ENCODE data around the gene FAM162A.

GRCh38 chr3:122390665-122391064 lies 6.7 kb downstream of the FAM162A start:
- TF ChIP-seq, protein P1, sequence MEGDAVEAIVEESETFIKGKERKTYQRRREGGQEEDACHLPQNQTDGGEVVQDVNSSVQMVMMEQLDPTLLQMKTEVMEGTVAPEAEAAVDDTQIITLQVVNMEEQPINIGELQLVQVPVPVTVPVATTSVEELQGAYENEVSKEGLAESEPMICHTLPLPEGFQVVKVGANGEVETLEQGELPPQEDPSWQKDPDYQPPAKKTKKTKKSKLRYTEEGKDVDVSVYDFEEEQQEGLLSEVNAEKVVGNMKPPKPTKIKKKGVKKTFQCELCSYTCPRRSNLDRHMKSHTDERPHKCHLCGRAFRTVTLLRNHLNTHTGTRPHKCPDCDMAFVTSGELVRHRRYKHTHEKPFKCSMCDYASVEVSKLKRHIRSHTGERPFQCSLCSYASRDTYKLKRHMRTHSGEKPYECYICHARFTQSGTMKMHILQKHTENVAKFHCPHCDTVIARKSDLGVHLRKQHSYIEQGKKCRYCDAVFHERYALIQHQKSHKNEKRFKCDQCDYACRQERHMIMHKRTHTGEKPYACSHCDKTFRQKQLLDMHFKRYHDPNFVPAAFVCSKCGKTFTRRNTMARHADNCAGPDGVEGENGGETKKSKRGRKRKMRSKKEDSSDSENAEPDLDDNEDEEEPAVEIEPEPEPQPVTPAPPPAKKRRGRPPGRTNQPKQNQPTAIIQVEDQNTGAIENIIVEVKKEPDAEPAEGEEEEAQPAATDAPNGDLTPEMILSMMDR (IDR thresholded peaks at IDR 0.05; ENCODE audit: low read depth, low read length): no peak
- TF ChIP-seq EZH2phosphoT487 (IDR thresholded peaks at IDR 0.05; ENCODE audit: low read depth): no peak
